ENCODE data around the gene TNS1. TPM values are rescaled to one million over a fixed set of nuclear protein-coding genes. Genes with fewer than 3 reads are reported as not detected.

The TNS1 gene
- polyA plus RNA-seq, 1 donor = 111 TPM

- DNase-seq (ENCODE audit: low read depth) = no peak
Observed at GRCh38 chr2:217956586-217957457, 46.0 kb downstream of the TNS1 start.

- no peak for DNase-seq (ENCODE audit: low read depth)
Observed at GRCh38 chr2:217955881-217956493, 46.8 kb downstream of the TNS1 start.

DNA sequence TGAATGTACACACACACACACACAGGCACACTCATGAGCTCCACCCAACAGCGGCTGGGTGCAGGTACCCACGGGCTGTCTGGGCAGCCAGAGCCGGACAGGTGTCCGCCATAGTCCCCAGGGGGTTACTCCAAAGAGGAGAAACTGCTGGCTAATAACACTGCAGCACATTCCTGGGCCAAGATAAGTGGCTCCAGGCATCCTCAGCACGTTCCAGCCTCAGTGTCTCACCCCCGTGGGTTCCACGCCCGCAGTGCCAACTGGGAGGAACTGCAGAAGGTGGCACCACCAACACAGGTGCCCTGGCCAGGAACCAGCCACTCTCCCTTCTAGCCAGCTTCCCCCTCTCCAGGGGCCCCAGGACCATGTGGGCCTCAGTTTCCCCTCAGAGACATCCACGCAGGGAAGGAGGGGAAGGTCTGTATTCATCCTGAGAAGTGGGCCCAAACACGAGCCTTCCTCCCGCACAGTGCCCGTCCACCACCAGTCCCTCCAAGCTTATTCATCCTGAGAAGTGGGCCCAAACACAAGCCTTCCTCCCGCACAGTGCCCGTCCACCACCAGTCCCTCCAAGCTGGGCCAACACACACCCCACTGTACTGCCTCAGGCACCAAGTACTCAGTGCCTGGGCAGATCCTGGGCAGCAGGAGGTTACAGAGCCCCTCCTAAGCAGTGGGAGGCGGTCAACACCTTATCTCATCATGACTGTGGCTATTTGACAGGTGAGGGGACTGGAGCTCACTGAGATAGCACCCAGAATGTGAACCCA is 47.6 kb downstream of the TNS1 start:
- DNase-seq (ENCODE audit: low read depth) = no peak

DNA sequence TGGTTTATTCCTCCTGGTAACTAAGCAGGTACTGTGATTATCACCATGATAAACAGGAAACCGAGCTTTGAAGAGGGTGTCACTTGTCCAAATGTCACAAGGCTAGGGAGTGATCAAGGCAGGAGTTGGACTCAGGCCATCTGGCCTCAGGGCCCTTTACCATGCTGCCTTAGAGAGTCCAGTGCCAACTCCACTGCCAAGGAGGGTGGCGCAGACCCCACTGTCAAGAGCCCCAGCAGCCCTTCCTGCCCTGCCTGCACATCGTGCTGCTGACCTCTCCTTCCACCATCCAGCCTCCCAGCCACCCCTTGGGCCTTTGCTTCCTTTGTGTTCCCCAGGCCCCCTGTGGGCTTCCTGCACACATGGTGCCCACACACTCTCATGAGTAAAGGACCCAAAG is 48.3 kb downstream of the TNS1 start:
- DNase-seq (ENCODE audit: low read depth) = no peak

- DNase-seq (ENCODE audit: low read depth) = no peak
Observed at GRCh38 chr2:217954051-217954450, 48.7 kb downstream of the TNS1 start.

DNA sequence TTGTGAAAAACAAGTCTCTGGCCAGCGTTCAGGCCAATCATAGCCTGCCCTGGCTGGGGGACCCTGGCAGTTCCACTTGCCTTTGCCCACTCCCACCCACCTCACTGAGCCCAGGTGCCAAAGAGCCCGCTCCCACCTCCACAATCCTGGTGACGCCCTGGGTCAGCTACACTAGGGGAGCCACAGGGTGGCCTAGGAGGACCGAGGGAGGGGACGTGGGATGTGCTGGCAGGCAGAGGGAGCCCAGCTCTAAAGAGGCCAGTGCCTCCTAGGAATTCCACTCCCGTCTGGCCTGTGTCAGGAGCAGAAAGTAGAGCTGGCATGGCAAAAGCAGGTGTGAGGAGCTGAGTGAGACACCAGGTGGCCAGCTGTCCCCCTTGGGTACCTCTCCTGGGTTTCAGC is 49.3 kb downstream of the TNS1 start:
- no peak for DNase-seq (ENCODE audit: low read depth)

- no peak for DNase-seq (ENCODE audit: low read depth)
Observed at GRCh38 chr2:217953011-217953481, 49.7 kb downstream of the TNS1 start.

DNA sequence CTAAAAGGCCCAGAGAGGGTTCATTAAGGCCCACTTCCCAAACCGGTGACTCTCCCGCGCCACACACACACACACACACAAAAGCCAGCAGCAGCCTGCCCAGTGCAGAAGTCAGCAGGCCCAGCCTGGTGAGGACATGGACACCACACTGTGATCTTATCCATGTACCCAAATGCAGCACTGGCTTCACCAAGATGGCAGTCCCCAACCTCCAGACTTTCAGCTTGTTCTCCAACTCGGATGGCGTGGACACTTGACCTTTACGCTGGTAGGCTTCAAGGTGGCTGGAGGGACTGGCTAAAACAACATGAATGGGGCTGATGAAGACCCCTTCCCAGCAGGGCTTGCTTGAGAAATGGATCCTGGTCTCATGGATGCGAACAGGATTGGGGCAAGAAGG is 50.4 kb downstream of the TNS1 start:
- DNase-seq (ENCODE audit: low read depth) = no peak

- no peak for DNase-seq (ENCODE audit: low read depth)
Observed at GRCh38 chr2:217951521-217952247, 51.1 kb downstream of the TNS1 start.

DNA sequence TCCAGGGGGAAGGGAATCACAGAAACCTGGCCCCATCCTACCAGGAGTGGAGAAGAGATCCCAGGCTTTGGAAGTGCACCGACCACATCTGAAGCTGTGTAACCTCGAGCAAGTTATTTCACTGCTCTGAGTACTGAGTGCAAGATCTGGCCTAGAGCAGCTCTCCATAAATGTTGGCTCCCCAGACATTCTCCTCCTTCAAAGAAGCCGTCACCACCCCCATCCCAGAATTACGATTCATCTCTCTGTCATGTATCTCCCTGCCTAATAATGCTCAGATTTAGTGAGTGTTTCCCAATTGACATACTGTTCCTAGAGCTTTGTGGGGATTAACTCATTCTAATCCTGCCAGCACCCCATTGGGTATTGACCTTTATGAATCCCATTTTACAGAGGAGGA is 51.7 kb downstream of the TNS1 start:
- DNase-seq (ENCODE audit: low read depth) = no peak

- no peak for DNase-seq (ENCODE audit: low read depth)
Observed at GRCh38 chr2:217950401-217950871, 52.4 kb downstream of the TNS1 start.

- no peak for DNase-seq (ENCODE audit: low read depth)
Observed at GRCh38 chr2:217949447-217949846, 53.3 kb downstream of the TNS1 start.

- DNase-seq (ENCODE audit: low read depth) = no peak
Observed at GRCh38 chr2:217948897-217949296, 53.9 kb downstream of the TNS1 start.

- DNase-seq (ENCODE audit: low read depth) = no peak
Observed at GRCh38 chr2:217948351-217948791, 54.4 kb downstream of the TNS1 start.

DNA sequence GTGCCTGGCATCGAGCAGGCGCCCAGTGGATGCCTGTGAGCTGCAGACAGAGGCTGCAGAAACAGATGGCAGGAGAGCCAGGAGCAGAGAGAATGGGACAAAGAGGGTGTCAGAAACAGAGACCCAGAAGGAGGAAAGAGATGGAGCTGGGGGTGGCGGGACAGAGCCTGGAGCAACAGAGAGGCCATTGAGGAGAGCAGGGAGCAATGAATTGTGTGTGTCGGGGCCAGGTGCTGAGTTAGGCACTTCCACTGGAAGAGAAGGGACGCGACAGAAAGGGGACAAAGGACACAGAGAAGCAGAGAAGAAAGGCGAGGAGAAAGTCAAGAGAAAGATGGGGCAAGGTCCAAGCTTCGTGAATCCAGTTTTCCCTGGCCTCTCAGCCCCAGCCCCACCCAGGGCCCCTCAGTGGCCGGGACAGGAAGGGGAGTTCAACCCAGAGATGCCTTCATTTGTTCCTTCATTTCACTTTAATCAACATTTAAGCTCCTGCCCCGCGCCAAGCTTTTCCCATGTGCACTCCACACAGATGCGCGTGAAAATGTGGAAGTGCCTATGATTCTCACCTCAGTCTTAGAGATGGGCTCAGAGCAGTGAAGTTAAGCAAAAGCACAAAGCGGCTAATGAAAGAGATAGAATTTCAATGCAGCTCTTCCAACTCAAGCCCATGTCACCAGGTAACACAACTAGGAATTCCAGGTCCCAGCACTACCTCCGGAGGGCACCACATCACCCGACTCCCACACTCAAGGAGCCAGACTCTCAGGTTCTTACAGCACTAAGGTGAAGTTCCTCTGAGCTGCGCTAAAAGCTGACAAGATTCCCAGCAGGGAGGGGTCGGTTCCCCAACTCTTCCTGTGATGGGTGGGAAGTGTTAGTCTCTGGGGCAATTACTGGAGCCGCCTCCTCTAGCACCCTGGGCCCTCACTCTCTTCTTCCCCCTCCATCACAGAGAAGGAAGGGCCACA is 55.1 kb downstream of the TNS1 start:
- DNase-seq (ENCODE audit: low read depth) = no peak

DNA sequence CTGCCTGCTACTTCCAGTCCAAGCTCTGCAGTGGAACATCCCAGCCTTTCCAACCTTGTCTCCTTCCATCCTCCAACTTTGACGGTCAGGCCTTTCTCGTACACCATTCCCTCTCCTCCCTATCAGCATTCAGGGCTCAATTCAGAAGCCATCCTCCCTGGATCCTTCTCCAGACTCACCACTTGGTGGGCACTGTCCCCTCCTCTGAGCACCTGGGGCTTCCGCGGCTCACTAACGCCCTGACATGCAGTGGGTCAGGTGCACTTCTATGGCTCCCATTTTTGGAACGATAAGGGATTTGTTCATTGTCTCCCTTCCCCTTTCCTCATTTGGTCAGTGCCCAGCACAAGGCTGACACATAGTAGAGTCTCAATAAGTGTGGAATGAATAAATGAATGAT is 56.7 kb downstream of the TNS1 start:
- DNase-seq (ENCODE audit: low read depth) = no peak

GRCh38 chr2:217945530-217945929 is 57.3 kb downstream of the TNS1 start:
- no peak for DNase-seq (ENCODE audit: low read depth)

- no peak for DNase-seq (ENCODE audit: low read depth)
Observed at GRCh38 chr2:217944923-217945322, 57.9 kb downstream of the TNS1 start.

DNA sequence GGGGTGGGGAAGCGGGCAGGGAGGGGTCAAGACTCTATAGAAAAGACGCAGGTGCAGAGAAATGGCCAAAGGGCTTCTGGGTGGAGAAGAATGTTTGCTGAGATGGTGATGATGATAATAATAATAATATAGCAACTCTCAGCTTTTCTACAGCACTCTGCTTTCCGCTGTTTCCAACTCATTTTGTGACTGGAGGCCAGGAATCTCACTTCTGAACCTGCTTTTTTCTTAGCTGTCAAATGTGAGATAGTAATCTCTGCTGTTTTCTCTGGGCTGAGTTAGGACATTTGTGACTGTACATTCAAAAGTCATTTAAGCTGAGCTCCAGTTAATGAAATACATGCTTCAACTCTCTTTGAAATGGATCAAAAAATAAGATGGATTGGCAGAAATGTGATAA is 58.4 kb downstream of the TNS1 start:
- no peak for DNase-seq (ENCODE audit: low read depth)

Measured in forelimb muscle (tissue), 1 donor.